HG02759 (cell line): ENCODE data around the gene TOM1L2.

ENCODE experiments used
- ATAC-seq: cut with Tn5 transposase; IDR thresholded peaks from one replicate; pipeline ENCODE4 v1.9.1; 2021; ENCODE audit warnings: mild to moderate bottlenecking, moderate library complexity; ENCODE audit not compliant: unreplicated experiment

Gene TOM1L2

DNA sequence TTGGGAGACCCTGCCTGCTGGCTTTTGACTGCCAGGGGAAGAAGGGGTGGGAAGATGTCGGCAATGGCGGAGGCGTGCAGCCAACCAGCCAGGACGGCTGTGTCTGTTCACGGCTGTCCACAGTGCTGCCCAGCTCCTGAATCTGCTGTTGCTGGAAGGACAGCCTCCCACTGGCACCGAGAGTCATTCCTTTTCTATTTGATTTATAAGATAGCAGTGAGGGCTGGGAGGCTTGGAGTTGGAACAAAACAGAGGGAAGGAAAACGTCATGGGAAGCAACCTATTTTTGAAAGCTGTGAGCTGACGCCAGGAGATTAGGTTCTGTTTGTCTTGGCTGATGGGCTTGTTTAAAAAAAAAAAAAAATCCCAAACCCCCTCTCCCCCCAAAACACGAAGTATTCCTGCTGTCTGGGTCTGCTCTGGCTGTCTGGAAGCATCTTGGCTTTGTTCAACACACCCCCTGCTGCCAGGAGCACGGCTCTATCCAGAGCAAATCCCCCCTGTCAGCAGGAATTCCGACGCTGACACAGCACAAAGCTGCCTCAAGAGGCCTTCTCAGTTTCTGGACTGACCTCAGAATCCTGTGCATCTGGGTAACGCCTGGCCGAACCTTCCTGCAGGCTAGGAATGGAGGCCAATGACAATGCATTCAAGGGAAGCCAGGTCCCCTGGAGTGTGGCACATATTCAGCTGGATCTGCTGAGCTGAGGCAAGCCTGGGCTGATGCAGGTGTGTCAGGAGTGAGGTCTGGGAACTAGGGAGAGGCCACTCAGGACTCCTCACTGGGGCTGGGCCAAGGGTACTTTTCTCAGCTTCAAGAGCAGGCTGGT lies 94.5 kb downstream of the TOM1L2 start:
- no peak for ATAC-seq

DNA sequence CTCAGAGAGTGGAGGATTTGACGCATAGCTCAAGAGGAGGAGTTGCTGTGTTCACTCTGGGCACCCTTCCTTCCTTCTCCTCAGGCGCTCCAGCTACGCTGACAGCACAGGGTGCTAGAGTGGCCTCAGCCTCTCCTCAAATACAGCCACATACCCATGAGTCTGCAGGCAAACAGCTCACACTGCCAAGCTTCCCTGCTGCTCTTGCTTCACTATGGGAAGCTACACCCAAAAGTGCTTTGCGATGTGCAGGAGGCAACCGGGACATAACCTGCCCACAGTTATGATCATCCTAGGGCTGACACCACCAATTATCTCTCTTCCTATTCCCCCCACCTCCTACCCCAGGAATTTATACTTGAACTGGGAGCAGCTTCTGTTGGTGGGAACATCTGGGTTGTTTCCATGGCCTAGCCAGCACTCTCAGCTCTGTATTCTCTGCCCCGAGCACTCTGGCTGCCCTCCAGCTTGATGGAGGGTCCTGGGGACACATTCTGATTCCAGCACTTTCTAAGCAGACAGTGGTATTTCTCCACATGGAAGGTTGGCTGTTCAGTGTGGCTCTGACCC lies 95.2 kb downstream of the TOM1L2 start:
- ATAC-seq = no peak

DNA sequence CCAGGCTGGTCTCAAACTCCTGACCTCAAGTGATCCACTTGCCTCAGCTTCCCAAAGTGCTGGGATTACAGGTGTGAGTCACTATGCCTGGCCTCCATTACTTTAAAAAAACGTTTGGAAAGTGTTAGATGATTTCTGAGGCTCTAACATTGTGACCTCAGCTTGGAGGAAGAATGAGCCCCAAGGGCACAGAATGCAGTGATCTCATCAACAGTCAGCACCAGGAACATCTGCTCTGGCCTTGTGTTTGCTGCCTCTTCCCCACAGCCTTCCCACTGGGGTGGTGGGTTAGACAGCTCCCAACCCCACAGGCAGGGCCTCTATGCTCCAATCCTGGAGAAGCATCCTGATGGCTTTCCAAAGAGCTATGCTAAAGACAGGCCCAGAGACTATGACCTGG lies 97.7 kb downstream of the TOM1L2 start:
- no peak for ATAC-seq

DNA sequence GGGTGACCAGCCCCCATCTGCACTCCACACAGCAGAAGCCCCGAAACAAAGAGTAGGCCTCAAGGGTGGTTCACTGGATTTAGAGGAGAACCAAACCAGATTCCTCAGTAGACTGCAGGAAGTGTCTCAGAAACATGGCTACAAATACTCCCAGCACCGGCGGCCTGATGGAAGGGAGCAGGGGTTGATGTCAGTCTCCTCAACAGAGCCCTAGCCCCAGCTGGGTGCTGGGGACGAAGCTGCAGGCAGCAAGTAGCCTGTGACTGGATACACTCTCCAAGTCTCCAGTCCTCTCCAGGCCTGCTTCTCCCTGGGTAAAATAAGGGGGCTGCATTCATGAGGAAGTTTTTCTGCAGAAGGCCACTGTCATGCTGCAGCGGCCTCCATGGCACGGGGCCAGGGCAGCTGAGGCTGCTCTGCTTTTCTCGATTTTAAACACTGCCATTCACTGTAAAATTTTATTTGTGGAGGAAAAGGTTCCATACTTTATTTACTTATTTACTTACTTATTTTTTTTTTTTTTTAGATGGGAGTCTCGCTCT lies 98.7 kb downstream of the TOM1L2 start:
- no peak for ATAC-seq

DNA sequence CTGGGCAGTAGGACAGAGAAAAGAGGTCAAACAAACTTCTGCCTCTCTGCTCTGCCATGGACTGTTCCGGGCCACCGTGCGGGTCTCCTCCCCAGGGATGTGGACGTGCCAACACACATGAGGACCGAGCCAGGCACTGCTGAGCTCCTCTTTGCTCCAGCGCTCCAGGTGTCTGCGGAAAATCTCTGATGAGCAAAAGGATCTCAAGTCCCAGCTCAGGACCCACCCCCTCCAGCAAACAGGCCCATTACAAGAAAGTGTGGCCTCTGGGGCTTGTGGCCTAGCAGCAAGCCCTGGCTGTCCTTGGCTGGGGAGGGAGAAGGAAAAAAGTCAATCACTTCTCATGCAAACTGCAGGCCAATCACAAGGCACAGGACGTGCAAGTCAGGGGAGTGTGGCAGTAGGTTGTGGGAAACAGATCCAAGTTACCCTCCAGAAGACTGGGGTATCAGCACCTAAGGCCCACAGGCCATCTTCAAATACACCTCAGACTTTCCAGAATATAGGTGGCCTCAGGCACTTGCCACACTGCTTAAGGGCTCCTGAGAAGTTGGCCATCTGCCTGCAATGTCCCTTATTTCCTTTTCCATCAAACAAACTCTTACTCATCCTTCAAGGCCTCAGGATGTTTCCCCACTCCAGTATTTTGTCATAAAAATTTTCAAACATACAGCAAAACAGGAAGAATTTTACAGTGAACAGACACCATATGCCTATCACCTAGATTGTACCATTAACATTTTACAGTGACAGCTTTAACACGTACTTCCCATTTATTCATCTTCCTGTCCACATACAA lies 99.5 kb downstream of the TOM1L2 start:
- ATAC-seq = no peak

DNA sequence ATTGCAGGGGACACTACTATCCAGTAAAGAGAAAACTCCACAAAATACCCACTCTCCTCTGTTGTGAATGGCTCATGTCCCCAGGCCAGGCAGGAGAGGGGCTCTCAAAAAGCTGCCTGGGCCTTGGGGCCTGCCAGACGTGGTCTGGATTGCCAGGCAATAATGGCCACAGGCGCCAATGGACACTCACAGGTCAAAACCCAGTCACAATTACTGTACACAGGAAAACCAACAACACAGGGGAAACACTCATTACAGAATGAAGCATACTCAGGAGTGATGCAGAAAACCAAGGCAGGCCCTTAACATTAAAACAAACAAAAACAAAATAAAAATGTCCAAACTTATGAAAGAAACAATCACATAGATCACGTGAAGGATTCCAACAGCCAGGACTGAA lies 100.3 kb downstream of the TOM1L2 start:
- no peak for ATAC-seq

DNA sequence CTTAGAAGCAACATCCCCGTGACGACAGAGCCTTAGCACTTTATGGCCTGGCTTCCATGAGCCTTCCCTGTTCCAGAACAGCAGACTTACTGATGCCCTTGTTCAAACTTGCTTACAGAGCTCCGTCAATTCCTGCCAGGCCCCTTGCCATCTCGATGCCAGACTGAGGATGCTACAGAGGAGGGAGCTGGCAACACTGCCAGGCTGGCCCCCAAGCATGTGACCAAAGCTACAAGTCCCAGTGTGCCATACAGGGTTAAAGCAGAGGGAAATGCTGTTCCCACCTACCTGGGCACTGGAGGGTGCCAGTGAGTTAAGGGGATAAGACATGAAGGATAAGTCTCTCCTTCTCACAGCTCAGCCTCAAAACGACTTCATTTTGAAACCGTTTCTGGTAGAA lies 102.0 kb downstream of the TOM1L2 start:
- no peak for ATAC-seq

DNA sequence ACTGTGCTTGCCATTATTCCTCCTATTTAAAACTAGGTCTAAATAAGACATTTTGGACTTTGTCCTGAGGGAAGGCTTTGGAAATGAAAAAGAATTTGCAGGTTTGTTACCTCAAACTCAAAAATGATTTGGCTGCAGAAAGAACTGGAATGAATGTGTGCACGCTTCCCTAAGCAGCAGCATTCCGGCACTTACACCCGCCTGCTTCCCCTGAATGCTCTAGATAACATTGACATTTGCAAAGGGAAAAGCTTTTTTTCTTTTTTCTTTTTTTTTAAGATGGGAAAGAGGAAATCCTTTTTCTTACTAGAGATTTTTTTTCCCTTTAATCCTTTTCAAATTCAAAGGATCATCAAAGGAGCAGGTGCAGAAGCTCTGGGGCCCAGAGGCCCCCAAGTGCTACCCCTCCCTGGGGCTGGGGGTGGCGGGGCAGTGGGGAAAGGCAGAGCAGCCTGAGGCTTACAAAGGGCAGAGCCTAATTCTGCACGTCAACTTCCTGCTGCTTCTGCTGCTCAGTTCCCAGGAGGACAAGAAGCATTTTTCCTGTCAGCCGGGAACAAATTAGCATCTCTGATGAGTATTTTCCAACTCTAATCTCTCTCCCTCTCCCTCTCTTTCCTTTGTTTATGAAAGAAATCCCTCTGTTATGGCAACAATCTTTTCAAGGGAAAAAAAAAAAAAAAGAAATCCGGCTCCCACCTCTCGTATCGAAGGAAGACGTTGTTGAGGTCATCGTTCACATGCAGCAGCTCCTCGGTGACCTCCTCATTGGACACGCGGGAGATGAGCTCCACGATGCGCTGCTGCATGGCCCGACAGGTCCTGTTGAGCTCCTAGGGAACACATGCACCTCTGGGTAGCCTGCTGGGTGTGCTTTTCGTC lies 103.3 kb downstream of the TOM1L2 start:
- ATAC-seq = no peak

DNA sequence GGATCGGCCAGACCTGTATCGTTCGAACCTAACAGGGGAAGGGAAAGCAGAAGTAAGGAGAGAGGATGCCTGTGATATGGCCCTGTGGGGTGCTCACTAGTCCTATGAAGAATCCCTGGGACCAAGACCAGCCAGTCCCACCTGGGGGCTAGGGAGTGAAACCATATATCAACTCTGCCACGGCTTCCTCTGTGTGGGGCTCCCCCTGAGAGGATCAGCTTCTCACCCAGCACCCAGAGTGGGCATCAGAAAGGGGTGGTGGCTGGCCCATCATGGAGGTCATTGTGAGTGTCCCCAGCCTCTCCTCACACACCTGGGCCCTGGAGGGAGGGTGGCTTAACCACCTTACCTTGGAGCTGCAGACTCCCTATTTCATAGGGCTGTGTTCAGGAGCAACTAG lies 105.3 kb downstream of the TOM1L2 start:
- no peak for ATAC-seq

DNA sequence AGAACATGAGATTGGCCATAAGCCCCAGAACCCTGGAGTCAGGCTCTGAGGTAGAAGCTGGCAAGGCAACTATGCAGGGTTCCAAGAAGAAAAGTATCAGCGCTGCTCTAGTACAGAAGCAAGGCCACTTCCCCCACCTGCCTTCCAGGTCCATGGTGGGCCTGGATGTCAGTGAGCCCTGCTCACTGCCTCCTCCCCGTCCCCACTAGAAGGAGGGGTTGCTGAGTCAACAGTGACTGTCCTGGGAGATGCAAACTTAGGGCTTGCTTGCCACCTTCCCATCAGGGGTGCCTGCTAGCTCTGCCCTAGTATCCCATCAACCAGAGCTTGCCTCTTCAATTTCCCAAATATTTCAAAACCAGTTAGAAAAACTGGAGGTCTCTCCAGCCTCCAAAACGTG lies 105.8 kb downstream of the TOM1L2 start:
- ATAC-seq = no peak

DNA sequence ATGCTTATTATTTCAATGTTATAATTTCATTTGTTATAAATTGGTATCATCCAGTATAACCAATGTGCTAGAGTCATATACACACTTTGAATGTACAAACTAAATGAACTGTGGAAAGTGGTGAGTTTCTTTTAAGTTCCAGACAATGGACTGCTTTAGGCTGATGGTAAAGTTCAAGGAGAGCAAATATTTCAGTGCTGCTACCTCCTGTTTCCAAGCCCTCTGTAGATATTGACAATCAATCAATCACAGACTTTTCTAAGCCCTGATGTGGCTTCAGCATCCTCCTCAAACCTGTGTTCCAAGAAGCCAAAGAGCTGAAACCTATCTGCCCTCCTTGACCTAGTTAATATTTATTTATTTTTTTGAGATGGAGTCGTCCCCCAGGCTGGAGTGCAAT lies 107.2 kb downstream of the TOM1L2 start:
- no peak for ATAC-seq

DNA sequence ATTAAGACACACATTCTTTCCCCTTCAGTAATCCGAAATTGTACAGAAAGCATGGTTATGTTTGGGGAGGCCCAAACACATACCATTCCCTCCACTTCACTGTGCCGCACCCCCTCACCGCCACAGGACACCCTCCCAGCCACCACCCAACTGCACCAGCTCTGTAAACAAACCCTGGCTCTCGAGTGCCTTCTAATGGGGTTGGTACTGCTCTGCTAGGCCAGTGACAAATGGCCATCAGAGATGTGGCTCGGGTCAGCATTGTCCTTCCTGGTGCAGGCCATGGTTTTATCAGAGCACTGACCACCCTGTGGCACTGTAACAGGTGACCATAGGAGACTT lies 111.5 kb downstream of the TOM1L2 start:
- no peak for ATAC-seq

DNA sequence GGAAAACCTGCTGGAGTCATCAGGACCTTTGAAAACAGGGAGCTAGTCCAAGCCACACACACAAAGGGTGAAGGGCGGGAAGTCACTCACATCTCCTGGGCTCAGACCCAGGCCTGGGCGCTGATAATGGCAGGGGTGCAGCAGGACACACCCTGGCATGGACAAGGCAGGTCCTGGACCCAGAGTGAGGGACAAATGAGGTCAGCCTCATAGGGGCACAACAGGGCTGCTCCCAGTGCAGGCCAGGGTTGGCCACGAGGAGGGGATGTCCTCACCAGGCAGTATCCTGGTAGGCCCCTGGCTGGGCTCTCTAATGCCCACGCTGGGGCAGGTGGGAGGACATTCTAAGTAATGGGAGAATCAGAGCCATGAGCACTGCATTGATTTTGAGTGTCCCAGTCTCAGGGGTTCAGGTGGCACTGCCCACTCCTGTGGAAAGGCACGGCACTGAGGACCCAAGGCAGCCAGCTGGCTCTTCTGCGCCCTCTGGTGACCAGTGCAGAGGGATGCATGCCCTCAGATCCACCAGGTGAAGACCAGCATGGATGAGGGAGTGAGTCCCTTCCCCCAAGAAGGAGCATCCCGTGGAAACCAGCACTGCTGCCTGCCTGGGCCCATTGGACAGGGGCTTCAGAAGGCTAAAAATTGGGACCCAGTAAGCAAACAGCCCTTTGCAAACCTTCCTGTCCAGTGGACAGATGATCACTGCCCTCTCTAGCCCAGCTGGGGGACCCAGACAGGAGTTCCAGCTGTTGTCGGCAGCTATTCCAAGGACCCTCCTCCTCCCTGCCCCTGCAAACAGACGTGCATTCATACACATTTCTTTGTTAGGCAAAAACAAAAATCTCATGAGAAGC lies 112.1 kb downstream of the TOM1L2 start:
- ATAC-seq = peak; percentile 59

DNA sequence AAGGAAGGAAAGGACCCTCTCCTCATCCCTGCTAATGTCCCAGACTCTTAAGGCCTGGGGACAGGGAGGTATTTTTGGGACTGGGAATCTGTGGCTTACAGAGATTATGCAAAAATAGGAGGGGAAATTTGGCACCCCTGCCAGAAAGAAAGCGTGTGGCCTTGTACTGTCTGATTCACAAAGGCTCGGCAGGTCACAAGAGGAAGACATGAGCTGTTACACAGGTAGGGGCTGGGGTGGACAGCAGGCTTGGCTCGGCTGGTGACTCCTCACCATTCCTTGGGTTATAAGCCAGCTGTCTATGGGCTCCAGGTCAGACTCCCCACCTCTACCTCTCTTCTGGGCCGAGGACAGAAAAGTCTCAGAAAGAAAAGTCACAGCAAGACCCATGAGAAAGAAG lies 114.7 kb downstream of the TOM1L2 start:
- ATAC-seq = no peak

DNA sequence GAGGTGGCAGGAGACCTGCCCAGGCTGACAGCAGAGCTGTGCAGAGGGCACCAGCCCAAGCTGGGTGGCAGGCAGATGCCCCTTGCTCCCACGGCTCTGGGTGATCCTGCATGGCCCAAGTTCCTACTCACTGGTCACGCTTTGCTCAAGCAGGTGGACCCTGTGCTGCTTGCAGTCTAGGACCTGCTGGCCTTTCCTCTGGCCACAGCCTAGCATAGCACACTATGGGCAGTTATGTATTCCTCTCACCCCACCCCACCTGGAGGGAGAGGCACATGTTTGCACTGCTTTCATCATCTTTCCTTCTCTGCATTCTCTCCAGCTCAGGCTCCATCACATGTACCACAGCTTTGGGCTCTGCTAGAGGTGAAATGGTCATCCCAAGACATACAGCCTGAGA lies 115.8 kb downstream of the TOM1L2 start:
- no peak for ATAC-seq

DNA sequence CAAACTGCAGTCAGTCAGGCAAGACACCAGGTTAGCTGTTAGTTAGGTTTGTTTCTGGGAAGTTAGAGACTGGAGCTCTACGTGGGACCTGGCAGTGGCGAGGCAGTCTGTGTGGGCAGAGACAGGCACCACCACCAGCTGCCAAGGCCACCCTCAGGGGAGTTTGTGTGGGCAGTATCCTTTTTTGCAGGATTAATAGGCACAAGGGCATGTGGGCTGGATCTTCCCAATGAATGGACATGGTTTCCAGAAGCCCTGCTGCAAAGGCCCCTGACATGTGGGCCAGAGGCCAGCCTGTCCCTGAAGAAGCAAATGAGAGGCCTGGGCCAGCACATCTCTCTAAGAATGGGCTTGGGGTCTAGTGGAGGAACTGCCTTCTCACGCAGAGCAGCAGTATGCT lies 116.2 kb downstream of the TOM1L2 start:
- ATAC-seq = no peak

DNA sequence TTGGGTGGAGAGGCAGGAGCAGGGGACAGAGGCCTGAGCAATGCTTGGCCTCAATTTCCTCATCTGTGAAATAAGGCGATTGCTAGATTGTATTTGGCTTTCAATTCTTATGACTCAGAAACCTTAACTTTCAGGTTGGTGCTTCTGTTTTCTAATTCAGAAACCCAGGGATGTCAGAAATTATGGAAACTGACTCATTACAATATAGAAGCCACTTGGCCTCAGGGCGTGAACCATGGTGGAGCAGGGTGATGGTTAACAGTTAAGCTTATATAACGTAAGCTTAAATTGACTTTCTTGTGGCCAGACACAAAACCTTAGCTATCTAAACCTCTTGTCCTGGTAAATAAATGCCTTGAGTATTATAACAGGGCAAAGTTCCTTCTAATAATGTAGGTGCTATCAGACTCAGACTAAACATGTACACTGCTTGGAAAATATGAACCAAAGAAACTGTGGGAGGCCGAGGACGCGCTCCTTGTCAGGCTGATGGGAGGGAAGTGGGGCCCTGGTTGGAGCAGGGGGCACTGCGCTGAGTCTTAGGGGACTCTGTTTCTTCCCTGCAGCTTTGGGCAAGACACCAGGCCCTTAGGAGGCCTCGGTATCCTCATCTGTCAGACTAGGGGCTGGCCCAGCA lies 118.3 kb downstream of the TOM1L2 start:
- ATAC-seq = no peak

DNA sequence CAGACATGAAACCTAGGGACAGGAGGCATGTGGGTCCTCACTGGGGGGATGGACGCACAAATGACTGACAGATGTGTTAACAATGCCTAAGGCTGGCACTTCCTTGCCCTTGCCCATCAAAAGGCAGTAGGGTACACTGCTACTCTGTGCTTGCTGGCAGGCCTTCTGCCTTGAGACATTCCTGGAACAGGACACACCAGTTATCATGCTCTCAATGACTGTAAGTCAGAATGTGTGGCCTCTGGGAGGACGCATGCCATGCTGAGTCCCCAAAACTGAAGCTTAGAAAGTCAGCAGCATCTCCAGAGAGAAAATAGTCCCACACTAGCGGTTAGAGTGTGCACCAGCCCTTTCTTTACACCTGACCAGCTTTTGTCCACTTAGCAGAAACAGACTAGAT lies 119.3 kb downstream of the TOM1L2 start:
- no peak for ATAC-seq
